Left colon (tissue), 2 donors: ENCODE results near the gene CYS1. TPM values are rescaled to one million over a fixed set of nuclear protein-coding genes. Genes with fewer than 3 reads are reported as not detected.
"Not testable (repeated sequence)": the region's sequence is repeated elsewhere in the genome, so short reads cannot be mapped to it uniquely, and the experiment has no call there.

ENCODE experiments used
- ATAC-seq: fragments of 200-7000 bp; cut with Tn5 transposase; one replicate; pipeline ENCODE4 v1.9.1; 2020; ENCODE audit warnings: mild to moderate bottlenecking, moderate library complexity
- DNase-seq, 2 donors: peaks; one replicate each; pipeline ENCODE4 v3.0.0-alpha.2; 2020
- intact Hi-C, 2 donors: fragments of 100-400 bp; cut with DNase I in 1 of 2; cut with micrococcal nuclease in 1 of 2; formaldehyde crosslinking; loops; one replicate each; pipeline versions ENCODE4 v1.11.2 to v1.14.0; 2022; cut with DNase I, micrococcal nuclease
- total RNA-seq, 2 donors: library from RNA; stranded (reverse); fragmentation: NEBNext Ultra II Directional; extraction: Animal tissue kit (Norgen Biotek cat#: 25700); gene quantifications; one replicate each; pipeline ENCODE4 v1.2.1, GENCODE V29; 2021
- donor health status: DM: no; HTN: no; CAD: no.
- donor health status: DM: yes; HTN: yes; CAD: no.

The CYS1 gene
- total RNA-seq, 2 donors from 2014 or later: 0.37 to 1.6 TPM

GRCh38 chr2:10027660-10028330 lies 52.4 kb downstream of the CYS1 start:
- intact Hi-C loops: no loop called here
- DNase-seq (no peak), ATAC-seq (no peak)

GRCh38 chr2:10026940-10027569 lies 53.2 kb downstream of the CYS1 start:
- no peak for DNase-seq
- no peak for ATAC-seq
- intact Hi-C loops: no loop called here

- DNase-seq: no peak
- intact Hi-C loops: no loop called here
- ATAC-seq: no peak
These were observed 57.1 kb downstream of the CYS1 start for GRCh38 chr2:10022966-10023662.

- DNase-seq (no peak), ATAC-seq (no peak)
- intact Hi-C loops: no loop called here
These were observed 57.8 kb downstream of the CYS1 start for GRCh38 chr2:10022445-10022844.

GRCh38 chr2:10022041-10022421 lies 58.2 kb downstream of the CYS1 start:
- DNase-seq (no peak), ATAC-seq (no peak)
- intact Hi-C loops: no loop called here

- DNase-seq (no peak), ATAC-seq (no peak)
- intact Hi-C loops: no loop called here
These were observed 60.4 kb downstream of the CYS1 start for GRCh38 chr2:10019602-10020400.

- DNase-seq: no peak
- intact Hi-C loops: no loop called here
- ATAC-seq: no peak
These were observed 61.0 kb downstream of the CYS1 start for GRCh38 chr2:10019174-10019573.

GRCh38 chr2:10017313-10017941 lies 62.8 kb downstream of the CYS1 start:
- ATAC-seq (no peak), DNase-seq (no peak)
- intact Hi-C loops: no loop called here

GRCh38 chr2:10016802-10017258 lies 63.4 kb downstream of the CYS1 start:
- no peak for ATAC-seq
- intact Hi-C loops: no loop called here
- no peak for DNase-seq

- no peak for ATAC-seq
These were observed 64.0 kb downstream of the CYS1 start for GRCh38 chr2:10016001-10016801.

GRCh38 chr2:10015376-10015989 lies 64.7 kb downstream of the CYS1 start:
- intact Hi-C loops, DNase-seq: not testable (repeated sequence)

More at GRCh38 chr2:10016001-10016801, 64.0 kb downstream of the CYS1 start:
- DNase-seq: no peak
- intact Hi-C loops: no loop called here

GRCh38 chr2:10014418-10015190 lies 65.6 kb downstream of the CYS1 start:
- ATAC-seq (no peak), DNase-seq (no peak)
- intact Hi-C loops: no loop called here

More at GRCh38 chr2:10015376-10015989, 64.7 kb downstream of the CYS1 start:
- not testable (repeated sequence) for ATAC-seq

GRCh38 chr2:10013651-10014417 lies 66.4 kb downstream of the CYS1 start:
- DNase-seq, ATAC-seq, intact Hi-C loops: not testable (repeated sequence)

- no peak for DNase-seq
These were observed 67.2 kb downstream of the CYS1 start for GRCh38 chr2:10012963-10013461.

GRCh38 chr2:10012366-10012962 lies 67.7 kb downstream of the CYS1 start:
- intact Hi-C loops, DNase-seq, ATAC-seq: not testable (repeated sequence)

More at GRCh38 chr2:10012963-10013461, 67.2 kb downstream of the CYS1 start:
- ATAC-seq: no peak
- intact Hi-C loops: no loop called here
